ENCODE results near the gene NFKBIA. TPM values are rescaled to one million over a fixed set of nuclear protein-coding genes. Genes with fewer than 3 reads are reported as not detected.

Gene NFKBIA
- total RNA-seq, 2 experiments from 2014 or later: 390 to 393 TPM

DNA sequence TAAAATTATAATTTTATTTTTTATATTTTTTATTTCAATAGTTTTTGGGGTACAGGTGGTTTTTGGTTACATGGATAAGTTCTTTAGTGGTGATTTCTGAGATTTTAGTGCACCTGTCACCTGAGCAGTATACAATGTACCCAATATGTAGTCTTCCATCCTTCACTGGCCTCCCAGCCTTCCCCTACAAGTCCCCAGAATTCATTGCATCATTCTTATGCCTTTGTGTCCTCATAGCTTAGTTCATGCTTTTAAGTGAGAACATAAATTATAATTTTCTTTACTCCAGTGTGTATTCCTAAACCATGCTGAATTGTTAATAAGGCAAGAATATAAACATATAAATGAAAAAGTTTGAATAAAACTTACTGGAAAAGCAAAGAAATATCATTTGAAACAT lies 19.1 kb upstream of the NFKBIA start:
- Mint-ChIP-seq H3K27me3 (no peaks in the 10 kb centered on the region), H3K4me3 (no peak overlapping the region), H3K4me1 (ENCODE audit: low read depth) (peaks cover 19% of the 10 kb centered on the region), H3K36me3 (no peaks in the 10 kb centered on the region), H3K27ac (no peak overlapping the region), H3K9me3 (no peaks in the 10 kb centered on the region)
- POLR2A ChIA-PET: no interaction called here
- CTCF ChIA-PET: interaction anchor here (0.6 to 1.4 kb wide), 5 partner anchors 56 to 294 kb away, joined by 3 to 4 read pairs (median 3); no protein-coding TSS in a partner anchor
- intact Hi-C loops (cut with micrococcal nuclease): loop anchor here (2.0 kb wide), 2 partner anchors 17 to 1091 kb away; no protein-coding TSS in a partner anchor
- DNase-seq: no peak

- H3K27ac Mint-ChIP-seq: no peak overlapping the region
- no peaks in the 10 kb centered on the region for H3K9me3 Mint-ChIP-seq
- CTCF ChIA-PET: interaction anchor here (0.6 to 1.2 kb wide), 5 partner anchors 15 to 275 kb away, joined by 3 read pairs; no protein-coding TSS in a partner anchor
- intact Hi-C loops (cut with micrococcal nuclease): no loop called here
- no peaks in the 10 kb centered on the region for H3K36me3 Mint-ChIP-seq
- no peak overlapping the region for H3K4me3 Mint-ChIP-seq
- peaks cover 38% of the 10 kb centered on the region for H3K4me1 Mint-ChIP-seq (ENCODE audit: low read depth)
- no peak for DNase-seq
- POLR2A ChIA-PET: interaction anchor here (0.5 kb wide), 1 partner anchor 190 kb away, joined by 3 read pairs; no protein-coding TSS in a partner anchor
- H3K27me3 Mint-ChIP-seq: no peaks in the 10 kb centered on the region
Observed at GRCh38 chr14:35420036-35420811, 15.7 kb upstream of the NFKBIA start.

- H3K27me3 Mint-ChIP-seq: no peaks in the 10 kb centered on the region
- POLR2A ChIA-PET: no interaction called here
- intact Hi-C loops (cut with micrococcal nuclease): loop anchor here (2.0 to 10.0 kb wide), 3 partner anchors 487 to 955 kb away; partner anchors contain the start of gene SPTSSA
- CTCF ChIA-PET: interaction anchor here (1.1 to 1.2 kb wide), 4 partner anchors 14 to 274 kb away, joined by 3 to 5 read pairs (median 3); no protein-coding TSS in a partner anchor
- no peak for DNase-seq
- H3K27ac Mint-ChIP-seq: no peak overlapping the region
- no peaks in the 10 kb centered on the region for H3K9me3 Mint-ChIP-seq
- no peaks in the 10 kb centered on the region for H3K36me3 Mint-ChIP-seq
- peaks cover 41% of the 10 kb centered on the region for H3K4me1 Mint-ChIP-seq (ENCODE audit: low read depth)
- H3K4me3 Mint-ChIP-seq: no peak overlapping the region
Observed at GRCh38 chr14:35419429-35419841, 14.9 kb upstream of the NFKBIA start.

DNA sequence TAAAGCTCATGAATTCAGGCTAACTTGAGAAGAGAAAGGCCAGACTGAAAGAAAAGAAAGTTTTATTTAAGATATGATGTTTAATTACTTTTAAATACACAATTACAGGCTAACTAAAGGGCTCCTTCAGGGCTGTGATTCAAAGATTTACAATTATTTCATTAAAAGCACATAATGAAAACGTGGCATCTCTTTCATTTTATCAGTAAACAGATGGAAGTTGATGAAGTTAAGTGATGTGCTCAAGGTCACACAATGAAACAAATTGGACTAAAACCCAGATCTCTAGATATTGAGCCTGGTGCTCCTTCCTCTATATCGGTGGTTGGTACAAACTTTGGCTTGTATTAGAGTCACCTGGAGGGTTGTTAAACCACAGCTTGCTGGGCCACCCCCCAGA lies 13.5 kb upstream of the NFKBIA start:
- Mint-ChIP-seq H3K36me3 (no peaks in the 10 kb centered on the region), H3K4me1 (ENCODE audit: low read depth) (peaks cover 46% of the 10 kb centered on the region), H3K4me3 (no peak overlapping the region), H3K9me3 (no peaks in the 10 kb centered on the region), H3K27me3 (no peaks in the 10 kb centered on the region), H3K27ac (no peak overlapping the region)
- POLR2A ChIA-PET: interaction anchor here (0.7 to 6.5 kb wide), 4 partner anchors 14 to 436 kb away, joined by 5 to 181 read pairs (median 17); partner anchors contain the start of genes NFKBIA and SRP54
- DNase-seq: no peak
- CTCF ChIA-PET: interaction anchor here (0.6 to 6.9 kb wide), 9 partner anchors 13 to 1894 kb away, joined by 3 to 67 read pairs (median 5); partner anchors contain the start of gene NFKBIA
- intact Hi-C loops (cut with micrococcal nuclease): loop anchor here (2.0 to 10.0 kb wide), 3 partner anchors 486 to 953 kb away; partner anchors contain the start of gene SPTSSA

DNA sequence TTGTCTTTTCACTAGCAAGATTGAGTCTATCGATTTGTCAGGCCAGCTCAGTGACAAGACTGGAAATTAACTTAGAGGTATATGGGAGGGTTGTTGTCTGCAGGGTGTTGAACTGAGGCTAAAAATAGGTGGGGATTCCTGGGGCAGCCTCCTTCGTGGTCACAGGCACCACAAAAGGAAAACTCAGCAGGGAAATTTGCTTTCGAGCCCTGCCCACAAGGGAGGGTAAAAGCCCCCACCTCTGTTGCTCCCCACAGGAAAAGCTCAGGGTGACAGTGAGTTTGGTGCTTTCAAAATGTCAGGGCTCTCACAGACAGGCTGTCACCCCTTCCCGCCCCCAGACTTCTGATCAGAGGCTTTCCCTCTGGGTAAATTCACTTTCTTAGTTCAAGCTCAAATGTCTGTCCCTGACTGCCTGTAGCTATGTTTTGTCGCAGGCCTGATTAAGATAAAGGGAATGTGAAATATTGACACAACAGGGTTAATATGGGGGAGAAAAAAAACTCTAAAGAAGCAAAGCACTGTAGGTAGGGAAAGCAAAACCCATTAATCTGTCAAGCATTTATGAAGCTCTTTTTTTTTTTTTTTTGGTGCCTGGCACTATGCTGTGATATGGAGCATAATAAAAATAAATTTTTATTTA lies 11.7 kb upstream of the NFKBIA start:
- ChIA-PET CTCF (interaction anchor here (0.7 to 6.9 kb wide), 19 partner anchors 11 to 435 kb away, joined by 3 to 67 read pairs (median 5); partner anchors contain the start of genes FAM177A1 and NFKBIA), POLR2A (interaction anchor here (0.5 to 6.5 kb wide), 23 partner anchors 11 to 710 kb away, joined by 3 to 181 read pairs (median 4); partner anchors contain the start of genes CFL2, FAM177A1, NFKBIA and PPP2R3C)
- intact Hi-C loops (cut with micrococcal nuclease): loop anchor here (1.0 to 10.0 kb wide), 13 partner anchors 12 to 951 kb away; partner anchors contain the start of genes BAZ1A, FAM177A1, NFKBIA and PRORP
- H3K4me1 Mint-ChIP-seq (ENCODE audit: low read depth): peaks cover 41% of the 10 kb centered on the region
- peak overlapping the region; percentile 70 for H3K4me3 Mint-ChIP-seq
- no peaks in the 10 kb centered on the region for H3K9me3 Mint-ChIP-seq
- peak; percentile 89 for DNase-seq
- no peaks in the 10 kb centered on the region for H3K27me3 Mint-ChIP-seq
- peak overlapping the region; percentile 92 for H3K27ac Mint-ChIP-seq
- no peaks in the 10 kb centered on the region for H3K36me3 Mint-ChIP-seq

GRCh38 chr14:35414365-35414764 lies 9.8 kb upstream of the NFKBIA start:
- Mint-ChIP-seq H3K27me3 (no peaks in the 10 kb centered on the region), H3K36me3 (no peaks in the 10 kb centered on the region), H3K9me3 (no peaks in the 10 kb centered on the region), H3K4me3 (no peak overlapping the region), H3K27ac (no peak overlapping the region), H3K4me1 (ENCODE audit: low read depth) (peaks cover 38% of the 10 kb centered on the region)
- no peak for DNase-seq
- CTCF ChIA-PET: interaction anchor here (1.0 to 6.9 kb wide), 14 partner anchors 12 to 741 kb away, joined by 3 to 67 read pairs (median 4); partner anchors contain the start of gene FAM177A1
- intact Hi-C loops (cut with micrococcal nuclease): loop anchor here (10.0 kb wide), 1 partner anchor 950 kb away; the partner anchor contains the start of gene SPTSSA
- POLR2A ChIA-PET: interaction anchor here (6.5 kb wide), 1 partner anchor 11 kb away, joined by 181 read pairs; the partner anchor contains the start of gene NFKBIA

DNA sequence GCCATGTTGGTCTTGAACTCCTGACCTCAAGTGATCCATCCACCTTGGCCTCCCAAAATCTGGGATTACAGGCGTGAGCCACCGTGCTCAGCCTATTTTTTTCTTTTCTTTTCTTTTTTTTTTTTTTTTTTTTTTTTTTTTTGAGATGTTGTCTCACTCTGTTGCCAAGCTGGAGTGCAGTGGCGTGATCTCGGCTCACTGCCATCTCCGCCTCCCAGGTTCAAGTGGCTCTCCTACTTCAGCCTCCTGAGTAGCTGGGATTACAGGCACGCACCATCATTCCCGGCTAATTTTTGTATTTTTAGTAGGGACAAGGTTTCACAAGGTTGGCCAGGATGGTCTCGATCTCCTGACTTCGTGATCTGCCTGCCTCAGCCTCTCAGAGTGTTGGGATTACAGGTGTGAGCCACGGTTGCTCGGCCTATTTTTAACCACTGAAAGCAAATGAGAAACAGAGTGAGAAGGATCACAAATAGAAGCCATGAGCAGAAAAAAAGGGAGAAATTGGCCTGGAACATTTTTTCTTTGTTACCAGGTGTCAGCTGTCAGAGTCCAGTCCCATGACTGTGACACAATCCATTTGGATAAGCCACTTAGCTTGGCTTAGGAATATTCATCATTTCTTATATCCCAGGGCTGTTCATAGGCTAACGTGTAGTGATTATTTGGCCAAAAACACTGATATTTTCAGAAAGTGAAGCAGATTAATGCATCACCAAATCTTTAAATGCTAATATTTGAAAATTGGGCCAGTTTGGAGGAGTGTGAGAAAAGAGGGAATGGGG lies 7.9 kb upstream of the NFKBIA start:
- no peak overlapping the region for H3K27ac Mint-ChIP-seq

GRCh38 chr14:35410858-35411257 lies 6.3 kb upstream of the NFKBIA start:
- intact Hi-C loops (cut with micrococcal nuclease): loop anchor here (10.0 kb wide), 1 partner anchor 946 kb away; the partner anchor contains the start of gene SPTSSA

More for the DNA sequence above, 7.9 kb upstream of the NFKBIA start:
- peaks cover 34% of the 10 kb centered on the region for H3K4me1 Mint-ChIP-seq (ENCODE audit: low read depth)
- no peak for DNase-seq
- ChIA-PET CTCF (interaction anchor here (0.6 to 6.9 kb wide), 18 partner anchors 10 to 743 kb away, joined by 3 to 67 read pairs (median 5); no protein-coding TSS in a partner anchor), POLR2A (interaction anchor here (6.5 kb wide), 1 partner anchor 9 kb away, joined by 181 read pairs; the partner anchor contains the start of gene NFKBIA)
- intact Hi-C loops (cut with micrococcal nuclease): loop anchor here (1.0 to 10.0 kb wide), 2 partner anchors 740 to 948 kb away; partner anchors contain the start of gene SPTSSA
- no peak overlapping the region for H3K4me3 Mint-ChIP-seq
- H3K27me3 Mint-ChIP-seq: no peaks in the 10 kb centered on the region
- H3K9me3 Mint-ChIP-seq: no peaks in the 10 kb centered on the region
- no peaks in the 10 kb centered on the region for H3K36me3 Mint-ChIP-seq

DNA sequence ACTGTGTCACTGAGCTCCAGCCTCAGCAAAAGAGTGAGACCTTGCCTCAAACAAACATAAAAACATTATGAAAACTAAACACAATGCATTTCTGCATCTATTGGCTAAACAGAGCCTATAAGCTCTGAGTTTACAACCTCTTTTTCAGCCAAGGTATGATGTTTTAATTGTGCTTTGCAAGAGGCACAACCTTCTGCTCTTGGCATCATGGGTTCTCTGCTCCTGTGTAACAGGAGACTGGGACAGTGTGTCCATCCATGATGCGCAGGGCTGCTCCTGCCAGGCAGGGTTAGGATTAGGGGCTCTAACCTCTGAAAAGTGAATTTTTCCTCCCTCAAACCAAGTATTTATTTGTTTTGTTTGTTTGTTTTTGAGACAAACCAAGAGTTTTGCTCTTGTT lies 5.0 kb upstream of the NFKBIA start:
- H3K4me3 Mint-ChIP-seq: no peak overlapping the region
- POLR2A ChIA-PET: interaction anchor here (0.6 kb wide), 1 partner anchor 437 kb away, joined by 3 read pairs; no protein-coding TSS in a partner anchor
- intact Hi-C loops (cut with micrococcal nuclease): loop anchor here (10.0 kb wide), 1 partner anchor 875 kb away; the partner anchor contains the start of gene EAPP
- H3K4me1 Mint-ChIP-seq (ENCODE audit: low read depth): peaks cover 29% of the 10 kb centered on the region
- DNase-seq: no peak
- peaks cover 1% of the 10 kb centered on the region for H3K36me3 Mint-ChIP-seq
- H3K9me3 Mint-ChIP-seq: no peaks in the 10 kb centered on the region
- no peaks in the 10 kb centered on the region for H3K27me3 Mint-ChIP-seq
- no peak overlapping the region for H3K27ac Mint-ChIP-seq
- CTCF ChIA-PET: interaction anchor here (1.1 to 2.6 kb wide), 7 partner anchors 94 to 366 kb away, joined by 3 to 13 read pairs (median 5); no protein-coding TSS in a partner anchor

More at GRCh38 chr14:35410858-35411257, 6.3 kb upstream of the NFKBIA start:
- Mint-ChIP-seq H3K4me3 (no peak overlapping the region), H3K27me3 (no peaks in the 10 kb centered on the region), H3K4me1 (ENCODE audit: low read depth) (peaks cover 32% of the 10 kb centered on the region), H3K9me3 (no peaks in the 10 kb centered on the region), H3K27ac (no peak overlapping the region), H3K36me3 (no peaks in the 10 kb centered on the region)
- POLR2A ChIA-PET: no interaction called here
- DNase-seq: no peak
- CTCF ChIA-PET: interaction anchor here (0.6 to 6.9 kb wide), 6 partner anchors 12 to 269 kb away, joined by 3 to 67 read pairs (median 7); no protein-coding TSS in a partner anchor

GRCh38 chr14:35408026-35408425 lies 3.5 kb upstream of the NFKBIA start:
- Mint-ChIP-seq H3K4me3 (no peak overlapping the region), H3K27ac (no peak overlapping the region), H3K9me3 (no peaks in the 10 kb centered on the region), H3K36me3 (peaks cover 12% of the 10 kb centered on the region), H3K4me1 (ENCODE audit: low read depth) (peaks cover 23% of the 10 kb centered on the region), H3K27me3 (no peaks in the 10 kb centered on the region)
- DNase-seq: no peak
- ChIA-PET POLR2A (no interaction called here), CTCF (interaction anchor here (0.7 to 2.6 kb wide), 10 partner anchors 124 to 289 kb away, joined by 3 to 13 read pairs (median 3); no protein-coding TSS in a partner anchor)
- intact Hi-C loops (cut with micrococcal nuclease): loop anchor here (10.0 kb wide), 1 partner anchor 873 kb away; the partner anchor contains the start of gene EAPP
